ENCODE measurements around the gene HMG20A. TPM values are rescaled to one million over a fixed set of nuclear protein-coding genes. Genes with fewer than 3 reads are reported as not detected.
A peak's percentile ranks its signal among the peaks of the same experiment; 100 is the strongest.

The HMG20A gene
- 26.4 TPM for total RNA-seq

DNA sequence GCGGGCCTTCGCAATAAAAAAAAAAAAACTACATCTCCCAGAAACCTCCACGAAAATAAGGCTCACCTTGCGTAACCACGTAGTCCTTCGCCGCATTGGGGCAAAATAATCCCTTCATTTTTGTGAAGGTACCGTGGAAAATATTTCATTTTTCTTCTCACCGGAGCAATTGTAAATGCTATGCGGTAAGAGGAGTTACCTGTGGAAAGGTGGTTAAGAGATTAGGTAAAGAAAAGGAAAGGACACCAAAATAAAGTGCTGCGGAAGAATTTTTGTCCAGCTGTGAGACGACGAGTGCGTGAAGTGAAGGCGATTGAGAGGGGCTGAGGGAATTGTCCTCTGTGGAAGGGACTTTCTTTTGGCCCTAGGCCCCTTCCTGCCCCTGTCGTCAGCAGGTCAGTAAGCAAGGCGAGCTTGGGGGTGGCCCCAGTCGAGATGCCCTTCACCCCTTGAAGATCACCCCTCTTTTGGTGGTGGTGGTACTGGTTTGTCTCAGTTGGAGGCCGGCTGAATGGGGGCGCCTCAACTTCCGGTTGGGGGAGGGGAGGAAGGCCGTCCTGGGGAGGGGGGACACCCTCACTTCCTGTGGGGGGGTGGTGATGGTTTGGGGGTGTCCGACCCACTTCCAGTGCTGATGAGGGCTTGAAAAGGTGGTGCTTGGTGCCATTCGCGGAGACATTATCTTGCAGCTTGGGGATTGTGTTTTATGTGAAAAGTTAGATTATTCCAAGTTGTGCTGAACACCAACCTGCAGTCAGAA lies at the start of gene HMG20A:
Gene HMG20A (plus strand): TSS at position 279 of the 760 bp plus-strand sequence. CDS start 37,520 bp downstream, outside the sequence.
- DNase-seq (ENCODE audit: low read depth in 2 of 3, low spot score in 2 of 3): peak in 2 of 3 donors; percentile 87 to 91

DNA sequence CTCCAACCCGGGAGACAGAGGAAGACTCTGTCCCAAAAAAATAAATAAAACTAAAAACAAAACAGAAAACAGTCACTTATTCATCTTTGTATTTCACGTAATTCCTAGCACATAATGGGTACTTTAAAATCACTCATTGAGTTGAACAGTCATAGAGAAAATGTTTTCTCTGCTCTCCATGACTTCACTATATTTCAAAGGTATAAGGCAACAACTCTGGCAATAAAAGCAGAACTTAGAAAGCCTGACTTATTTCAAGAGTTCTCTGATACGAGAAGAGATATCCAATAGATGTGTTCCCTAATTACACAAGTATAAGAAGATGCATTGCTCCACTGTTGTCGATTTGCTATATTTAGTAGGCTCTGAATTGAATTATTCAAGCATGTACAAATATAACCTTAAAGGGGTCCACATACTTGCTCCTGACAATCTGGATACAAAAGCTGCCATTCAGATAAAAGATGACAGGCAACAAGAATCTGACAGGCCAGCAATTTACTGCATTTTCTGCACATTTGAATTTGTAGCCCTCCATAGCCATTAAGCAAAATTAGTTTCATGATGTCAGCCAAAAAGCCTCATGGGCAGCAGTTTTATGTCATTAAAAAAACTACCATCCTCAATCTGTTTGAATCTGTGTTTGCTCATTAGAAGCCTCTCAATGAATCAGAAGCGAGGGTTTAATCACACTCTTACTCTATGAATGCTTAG lies 48.7 kb upstream of the HMG20A start:
- no peak for DNase-seq (ENCODE audit: low read depth in 2 of 3, low spot score in 2 of 3)

DNA sequence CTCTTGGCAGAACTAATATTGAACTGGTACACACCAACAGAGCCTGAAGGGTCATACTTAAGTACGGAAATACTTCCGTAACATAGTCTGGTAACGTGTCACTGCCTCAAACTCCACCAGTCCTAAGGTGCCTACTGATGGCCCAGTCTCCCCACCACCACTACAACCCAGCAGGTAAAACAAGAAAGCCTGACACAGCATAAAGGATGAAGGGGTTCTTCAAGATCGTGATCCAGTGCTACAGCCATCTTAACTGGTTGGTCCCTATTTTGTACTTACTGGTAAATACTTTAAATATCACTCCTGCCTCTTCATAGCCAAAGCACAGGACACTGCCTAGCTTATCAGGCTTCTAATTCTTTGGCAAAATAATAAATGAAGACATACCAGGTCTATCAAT lies 47.2 kb upstream of the HMG20A start:
- DNase-seq (ENCODE audit: low read depth in 2 of 3, low spot score in 2 of 3): no peak

DNA sequence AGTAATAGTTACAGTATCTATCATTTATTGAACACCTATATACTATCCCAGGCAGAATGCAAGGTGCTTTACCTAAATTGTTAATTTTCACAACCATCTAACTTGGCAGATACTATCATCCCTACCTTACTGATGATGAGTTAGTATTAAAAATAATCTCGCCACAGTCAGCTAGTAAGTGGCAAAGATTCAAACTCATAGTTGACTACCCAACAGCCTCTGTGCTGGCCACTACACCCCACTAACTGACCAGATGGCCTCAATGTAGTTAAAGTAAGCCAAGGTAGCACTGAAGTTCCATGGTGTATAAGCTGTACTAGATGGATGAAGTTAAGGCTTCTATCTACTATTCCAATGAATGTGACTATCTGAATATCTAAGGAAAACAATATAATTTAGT lies 45.6 kb upstream of the HMG20A start:
- no peak for DNase-seq (ENCODE audit: low read depth in 2 of 3, low spot score in 2 of 3)

DNA sequence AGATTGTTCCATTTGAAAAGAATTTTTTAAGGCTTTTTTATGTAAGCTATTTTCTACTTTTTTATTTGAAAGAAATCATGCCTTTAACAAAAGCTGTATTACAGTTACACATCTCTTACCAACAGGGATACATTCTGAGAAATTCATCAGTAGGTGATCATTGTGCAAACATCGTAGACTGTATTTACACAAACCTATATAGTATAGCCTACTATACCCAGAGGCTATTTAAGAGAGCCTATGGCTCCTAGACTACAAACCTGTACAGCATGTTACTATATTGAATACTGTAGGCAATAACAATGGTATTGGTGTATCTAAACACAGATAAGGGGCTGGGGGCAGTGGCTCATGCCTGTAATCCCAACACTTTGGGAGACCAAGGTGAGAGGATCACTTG lies 43.9 kb upstream of the HMG20A start:
- DNase-seq (ENCODE audit: low read depth in 2 of 3, low spot score in 2 of 3): no peak

DNA sequence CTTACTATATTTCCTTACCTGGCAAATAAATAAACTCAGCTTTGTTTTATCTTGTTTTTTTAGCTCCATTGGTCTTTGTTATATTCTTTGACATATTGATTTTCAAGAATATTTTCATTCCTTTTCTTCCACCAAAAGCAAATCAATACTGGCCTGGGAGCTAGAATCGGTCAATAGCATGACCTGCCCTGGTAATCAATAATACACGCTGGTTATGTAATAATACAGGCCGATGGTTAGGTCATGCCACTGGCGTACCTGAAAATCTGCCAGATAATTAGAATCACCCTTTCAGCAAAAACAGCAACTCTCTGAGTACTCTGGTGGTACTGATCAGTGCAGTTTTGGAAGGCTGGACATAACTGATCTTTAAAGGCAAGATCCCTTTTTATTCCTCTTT lies 40.7 kb upstream of the HMG20A start:
- DNase-seq (ENCODE audit: low read depth in 2 of 3, low spot score in 2 of 3): no peak

DNA sequence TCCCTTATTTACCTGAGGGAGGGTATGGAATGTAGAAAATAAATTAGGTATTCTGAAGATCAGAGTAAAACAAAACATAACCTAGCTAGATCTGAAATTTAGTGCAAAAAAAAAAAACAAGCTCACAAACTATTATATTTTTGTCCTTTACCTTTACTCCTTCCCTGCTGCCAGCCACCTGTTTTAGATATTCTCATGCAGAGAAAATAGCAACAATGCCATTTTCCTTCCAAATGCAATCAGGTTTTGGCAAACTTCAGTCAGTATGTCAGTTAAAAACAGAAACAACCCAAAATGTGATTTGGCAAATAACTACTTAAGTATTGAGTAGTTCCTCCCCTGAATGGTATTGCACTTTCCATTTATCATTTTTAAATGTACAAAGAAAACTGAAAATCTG lies 36.6 kb upstream of the HMG20A start:
- no peak for DNase-seq (ENCODE audit: low read depth in 2 of 3, low spot score in 2 of 3)

DNA sequence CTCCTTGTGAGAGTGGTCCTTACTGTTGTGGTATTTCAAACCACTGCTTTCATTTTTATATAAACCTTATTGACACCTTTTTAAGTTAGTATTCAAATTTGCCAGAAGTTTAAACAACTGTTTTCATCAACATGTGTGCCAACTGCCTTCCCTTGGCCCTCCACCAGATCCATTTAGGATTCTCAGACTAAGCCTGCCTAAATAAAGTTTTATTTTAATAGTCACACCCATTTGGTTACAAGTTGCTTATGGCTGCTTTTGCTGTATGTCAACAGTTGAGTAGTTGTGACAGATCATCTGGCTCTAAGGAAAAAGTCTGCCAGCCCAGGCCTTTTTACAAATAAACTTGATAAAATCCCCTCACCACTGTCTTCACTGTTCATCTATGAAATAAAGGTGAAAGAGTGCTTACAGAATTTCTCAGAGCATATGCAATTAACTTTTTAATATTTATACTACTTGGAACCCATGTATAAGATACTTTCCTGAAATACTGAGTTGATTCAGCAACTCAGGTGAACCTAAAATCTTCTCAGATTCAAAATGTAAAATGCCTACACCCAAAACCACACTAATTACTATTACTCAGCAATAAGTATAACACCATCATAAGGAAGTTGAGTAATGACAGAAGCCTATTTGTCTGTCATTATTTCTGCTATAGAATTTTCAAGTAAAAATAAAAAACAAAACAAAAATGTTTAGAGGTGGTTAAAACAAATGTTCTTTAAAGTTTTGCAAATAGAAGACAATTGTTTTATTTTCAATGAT lies 35.9 kb upstream of the HMG20A start:
- no peak for DNase-seq (ENCODE audit: low read depth in 2 of 3, low spot score in 2 of 3)

DNA sequence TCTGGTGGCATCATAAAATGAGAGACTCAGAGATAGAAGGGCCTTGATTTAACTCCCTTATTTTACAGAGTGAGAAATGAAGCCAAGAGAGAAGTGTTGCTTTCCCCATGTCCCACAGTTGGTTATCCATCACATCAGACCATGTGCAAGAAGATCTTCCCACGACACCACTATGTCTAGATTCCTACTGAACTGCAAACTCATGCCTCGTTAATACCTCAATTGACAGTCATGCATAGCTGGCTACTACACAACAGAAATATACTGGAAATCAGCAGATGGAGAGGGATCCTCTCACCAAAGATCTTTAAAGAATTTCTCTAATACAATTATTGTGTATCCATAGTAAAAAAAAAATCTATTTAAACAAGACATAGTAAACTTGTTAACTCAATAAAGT lies 34.1 kb upstream of the HMG20A start:
- DNase-seq (ENCODE audit: low read depth in 2 of 3, low spot score in 2 of 3): no peak

DNA sequence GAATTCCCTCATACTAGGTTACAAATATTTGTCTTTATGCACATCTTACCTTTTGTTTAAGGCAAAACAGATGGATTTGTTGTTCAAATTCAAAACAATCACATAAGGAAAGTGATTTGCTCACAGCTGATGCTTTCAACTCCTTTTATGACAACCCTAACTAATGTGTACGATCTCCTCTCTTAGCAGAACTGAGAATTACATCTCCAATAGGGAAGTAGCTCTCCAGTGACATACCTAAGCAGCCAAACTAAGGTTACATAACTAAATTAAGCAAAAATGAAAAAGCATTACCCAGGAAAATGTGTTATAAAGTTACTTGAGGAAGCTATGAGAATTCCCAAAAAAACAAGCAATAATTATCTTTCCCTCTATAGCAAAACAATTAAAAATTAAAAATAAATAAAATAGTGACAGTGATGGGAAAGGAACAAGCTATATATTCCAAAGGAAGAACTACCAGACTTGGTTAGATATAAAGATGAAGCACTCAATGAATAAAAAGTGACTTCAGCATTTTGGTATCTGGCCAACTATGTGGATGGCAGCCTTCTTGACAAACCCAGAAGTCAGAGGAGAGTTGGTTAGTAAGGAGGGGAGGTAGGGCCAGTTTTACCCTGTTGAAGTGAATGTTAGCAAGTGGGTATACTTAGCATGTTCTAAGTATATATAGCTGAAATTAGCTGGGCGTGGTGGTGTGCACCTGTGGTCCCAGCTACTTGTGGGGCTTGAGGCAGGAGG lies 33.2 kb upstream of the HMG20A start:
- no peak for DNase-seq (ENCODE audit: low read depth in 2 of 3, low spot score in 2 of 3)

DNA sequence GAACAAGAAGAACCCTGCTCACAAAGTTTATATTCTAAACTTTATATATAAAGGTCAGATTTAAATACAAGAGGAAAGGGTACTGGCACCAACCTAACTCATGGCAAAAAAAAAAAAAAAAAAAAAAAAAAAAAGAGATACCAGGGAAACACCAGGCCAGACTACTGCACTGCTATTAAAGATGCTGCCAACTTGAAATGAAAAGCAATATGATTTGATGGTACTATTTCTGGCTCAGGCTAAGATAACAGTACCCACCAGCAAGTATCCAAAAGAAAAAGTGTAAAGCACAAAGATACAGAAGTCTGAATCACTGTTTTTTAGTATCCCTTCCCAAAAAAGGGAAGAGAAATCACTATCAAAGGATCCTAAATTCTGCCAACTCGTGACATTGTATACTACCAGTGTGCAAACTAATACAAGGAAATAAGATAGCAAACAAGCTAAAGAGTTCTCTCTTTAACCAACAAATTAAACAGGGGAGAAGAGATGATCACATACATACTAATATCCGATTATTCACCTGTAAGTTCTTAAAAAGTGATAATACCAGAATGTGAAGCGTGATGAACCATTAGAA lies 29.2 kb upstream of the HMG20A start:
- DNase-seq (ENCODE audit: low read depth in 2 of 3, low spot score in 2 of 3): no peak

DNA sequence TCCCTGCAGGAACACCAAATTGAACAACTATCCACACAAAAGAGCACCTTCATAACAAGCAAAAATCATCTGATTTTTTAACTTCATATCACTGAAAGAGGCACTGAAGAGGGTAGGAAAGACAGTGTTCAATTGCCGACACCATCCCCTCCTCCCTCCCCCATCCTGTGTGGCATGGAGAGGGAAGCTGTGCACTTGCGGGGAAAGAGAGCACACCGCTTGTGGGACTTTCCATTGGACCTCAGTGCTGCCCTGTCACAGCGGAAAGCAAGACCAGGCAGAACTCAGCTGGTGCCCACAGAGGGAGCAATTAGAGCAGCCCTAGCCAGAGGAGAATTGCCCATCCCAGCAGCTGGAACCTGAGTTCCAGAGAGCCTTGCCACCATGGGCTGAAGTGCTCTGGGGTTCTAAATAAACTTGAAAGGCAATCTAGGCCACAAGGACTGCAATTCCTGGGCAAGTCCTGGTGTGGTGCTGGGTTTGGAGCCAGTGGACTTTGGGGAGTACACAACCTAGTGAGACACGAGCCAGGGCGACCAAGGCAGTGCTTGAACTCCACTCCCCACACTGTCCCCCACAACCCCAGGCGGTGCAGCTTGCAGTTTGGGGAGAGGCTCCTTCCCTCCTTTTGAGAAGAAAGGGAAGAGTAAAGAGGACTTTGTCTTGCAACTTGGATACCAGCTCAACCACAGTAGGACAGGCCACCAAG lies 27.8 kb upstream of the HMG20A start:
- no peak for DNase-seq (ENCODE audit: low read depth in 2 of 3, low spot score in 2 of 3)

DNA sequence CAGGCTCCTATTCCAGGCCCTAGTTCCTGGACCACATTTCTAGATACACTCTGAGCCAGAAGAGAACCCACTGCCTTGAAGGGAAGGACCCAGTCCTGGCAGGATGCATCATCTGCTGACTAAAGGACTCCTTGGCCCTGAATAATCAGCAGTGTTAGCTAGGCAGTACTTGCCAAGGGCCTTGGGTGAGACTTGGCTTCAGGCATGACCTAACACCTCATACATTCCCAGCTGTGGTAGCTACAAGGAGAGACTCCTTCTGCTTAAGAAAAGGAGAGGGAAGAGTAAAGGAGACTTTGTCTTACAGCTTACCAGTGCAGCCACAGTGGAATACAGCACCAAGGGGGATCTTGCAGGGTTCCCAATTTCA lies 27.2 kb upstream of the HMG20A start:
- no peak for DNase-seq (ENCODE audit: low read depth in 2 of 3, low spot score in 2 of 3)

DNA sequence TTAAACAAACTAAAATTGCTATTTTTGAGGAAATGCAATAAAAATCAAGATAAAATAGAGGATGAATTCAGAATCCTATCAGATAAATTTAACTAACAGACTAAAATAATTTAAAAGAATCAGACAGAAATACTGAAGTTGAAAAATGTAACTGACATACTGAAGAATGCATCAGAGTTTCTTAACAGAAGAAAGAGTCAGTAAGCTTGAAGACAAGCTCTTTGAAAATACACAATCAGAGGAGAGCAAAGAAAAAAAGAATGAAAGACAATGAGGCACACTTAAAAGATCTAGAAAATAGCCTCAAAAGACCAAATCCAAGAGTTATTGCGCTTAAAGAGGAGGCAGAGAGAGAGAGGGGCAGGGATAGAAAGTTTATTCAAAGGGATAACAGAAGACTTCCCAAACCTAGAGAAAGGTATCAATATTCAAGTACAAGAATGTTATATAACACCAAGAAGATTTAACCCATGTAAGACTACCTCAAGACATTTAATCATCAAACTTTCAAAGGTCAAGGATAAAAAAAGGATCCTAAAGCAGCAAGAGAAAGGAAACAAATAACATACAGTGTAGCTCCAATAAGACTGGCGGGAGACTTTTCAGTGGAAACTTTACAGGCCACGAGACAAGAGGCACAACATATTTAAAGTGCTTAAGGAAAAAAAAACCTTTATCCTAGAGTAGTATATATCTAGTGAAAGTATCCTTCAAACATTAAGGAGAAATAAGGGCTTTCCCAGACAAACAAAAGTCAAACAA lies 25.5 kb upstream of the HMG20A start:
- no peak for DNase-seq (ENCODE audit: low read depth in 2 of 3, low spot score in 2 of 3)

DNA sequence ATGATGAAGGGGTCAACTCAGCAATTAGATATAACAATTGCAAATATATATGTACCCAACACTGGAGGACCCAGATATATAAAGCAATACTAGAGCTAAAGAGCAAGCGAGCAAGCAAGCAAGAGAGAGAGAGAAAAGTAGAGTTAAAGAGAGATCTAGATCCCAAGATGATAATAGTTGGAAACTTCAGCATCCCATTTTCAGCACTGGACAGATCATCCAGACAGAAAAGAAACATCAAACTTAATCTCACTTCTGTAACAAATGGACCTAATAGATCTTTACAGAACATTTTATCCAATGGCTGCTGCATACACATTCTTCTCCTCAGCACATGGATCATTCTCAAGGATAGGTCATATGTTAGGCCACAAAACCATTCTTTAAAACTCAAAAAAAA lies 24.0 kb upstream of the HMG20A start:
- DNase-seq (ENCODE audit: low read depth in 2 of 3, low spot score in 2 of 3): no peak

DNA sequence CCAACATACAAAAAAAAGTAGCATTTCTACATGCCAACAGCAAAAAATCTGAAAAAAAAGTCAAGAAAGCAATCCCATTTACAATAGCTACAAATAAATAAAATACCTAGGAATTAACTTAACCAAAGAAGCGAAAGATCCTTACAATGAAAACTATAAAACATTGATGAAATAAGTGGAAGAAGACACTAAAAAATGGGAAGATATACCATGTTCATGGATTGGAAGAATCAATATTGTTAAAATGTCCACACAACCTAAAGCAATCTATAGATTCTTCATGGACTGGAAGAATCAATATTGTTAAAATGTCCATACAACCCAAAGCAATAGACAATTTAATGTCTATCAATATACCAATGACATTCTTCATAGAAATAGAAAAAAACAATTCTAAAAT lies 21.8 kb upstream of the HMG20A start:
- no peak for DNase-seq (ENCODE audit: low read depth in 2 of 3, low spot score in 2 of 3)

DNA sequence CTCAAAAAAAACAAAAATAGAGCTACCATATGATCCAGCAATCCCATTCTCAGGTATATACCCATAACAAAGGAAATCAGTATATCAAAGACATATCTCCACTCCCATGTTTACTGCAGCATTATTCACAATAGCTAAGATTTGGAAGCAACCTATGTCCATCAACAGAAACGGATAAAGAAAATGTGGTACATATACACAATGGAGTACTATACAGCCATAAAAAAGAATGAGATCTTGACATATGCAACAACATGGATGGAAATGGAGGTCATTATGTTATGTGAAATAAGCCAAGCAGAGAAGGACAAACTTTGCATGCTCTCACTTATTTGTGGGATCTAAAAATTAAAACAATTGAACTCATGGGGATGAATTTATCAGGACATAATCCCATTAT lies 20.4 kb upstream of the HMG20A start:
- DNase-seq (ENCODE audit: low read depth in 2 of 3, low spot score in 2 of 3): no peak

DNA sequence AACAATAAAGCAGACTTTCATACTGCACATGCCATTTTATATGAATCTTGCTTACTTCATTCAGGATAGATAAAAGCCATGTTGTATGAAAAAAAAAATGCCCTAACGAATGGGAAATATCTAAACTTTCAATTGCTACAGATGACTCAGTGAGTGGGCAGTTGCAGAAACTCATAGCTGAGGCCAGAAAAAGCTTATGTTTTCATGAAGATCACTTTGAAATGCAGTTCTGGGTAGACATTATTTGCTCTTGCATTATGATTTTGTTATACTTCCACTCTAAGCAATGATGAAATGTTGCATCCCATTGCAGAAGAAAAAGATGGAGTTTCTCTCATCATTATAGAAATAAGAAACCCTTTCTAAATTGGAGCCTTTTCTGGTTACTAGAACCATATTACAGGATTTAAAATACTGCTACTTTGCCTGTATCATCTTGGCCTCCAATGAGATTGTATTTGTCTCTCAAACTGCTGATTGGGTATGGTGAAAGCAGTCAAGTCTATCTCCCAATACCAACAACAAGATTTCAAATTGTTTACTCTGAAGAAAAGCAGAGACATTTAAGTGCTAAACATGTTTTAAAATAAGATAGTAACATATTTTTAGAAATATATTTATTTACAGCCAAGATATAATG lies 17.8 kb upstream of the HMG20A start:
- no peak for DNase-seq (ENCODE audit: low read depth in 2 of 3, low spot score in 2 of 3)

Measured in hematopoietic multipotent progenitor cell (in vitro differentiated cells).